OCI-LY1 (cell line): ENCODE measurements around the gene SPDL1.

Experiments
- CTCF ChIP-seq: fragments of 200-600 bp; sonication (generic), shearing (Covaris generic); IDR thresholded peaks from 2 replicates; pipeline ENCODE4 v1.5.1; 2017; ENCODE audit warnings: mild to moderate bottlenecking, antibody characterized with exemption, low read length, moderate library complexity, mixed read lengths
- EZH2 ChIP-seq: fragments of 200-600 bp; sonication (generic), shearing (Covaris generic); IDR thresholded peaks from 2 replicates; pipeline ENCODE4 v1.8.0; 2017; ENCODE audit warnings: borderline replicate concordance, mixed run types, mild to moderate bottlenecking, antibody characterized with exemption, low read length, moderate library complexity, mixed read lengths

GRCh38 chr5:169577951-169578350, 5.6 kb upstream of the SPDL1 start:
- TF ChIP-seq EZH2 (no peak), CTCF (peak; percentile 42)
